Measurements from ENCODE around the gene ZP2.
"Not testable (repeated sequence)": the region's sequence is repeated elsewhere in the genome, so short reads cannot be mapped to it uniquely, and the experiment has no call there.

ZP2 gene

DNA sequence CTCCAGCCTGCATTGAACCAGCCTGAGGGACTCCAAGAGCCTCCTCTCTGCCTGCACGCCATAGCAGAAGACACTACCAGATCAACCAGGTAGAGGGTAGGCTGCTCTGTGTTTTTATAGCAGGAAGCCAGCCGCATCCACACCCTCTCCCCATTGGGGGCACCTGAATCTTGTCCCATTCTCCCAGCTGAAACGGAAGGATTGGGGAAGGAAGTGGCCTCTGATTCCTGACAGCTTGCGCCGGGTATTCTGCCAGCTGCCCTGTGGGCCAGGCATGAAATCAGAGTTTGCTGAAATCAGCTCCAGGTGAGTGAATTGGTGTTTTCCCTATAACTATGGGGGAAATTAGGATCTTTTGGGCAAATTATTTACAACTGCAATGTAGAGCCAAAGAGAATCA, at the start of gene ZP2:
Gene ZP2, minus strand, starts transcription at position 89 of the 400 bp plus-strand sequence. Its CDS starts 27 bp downstream, at position 62.
- DNase-seq, result no peak

GRCh38 chr16:21257284-21257683, 45.9 kb upstream of the ZP2 start:
- DNase-seq, result no peak

DNA sequence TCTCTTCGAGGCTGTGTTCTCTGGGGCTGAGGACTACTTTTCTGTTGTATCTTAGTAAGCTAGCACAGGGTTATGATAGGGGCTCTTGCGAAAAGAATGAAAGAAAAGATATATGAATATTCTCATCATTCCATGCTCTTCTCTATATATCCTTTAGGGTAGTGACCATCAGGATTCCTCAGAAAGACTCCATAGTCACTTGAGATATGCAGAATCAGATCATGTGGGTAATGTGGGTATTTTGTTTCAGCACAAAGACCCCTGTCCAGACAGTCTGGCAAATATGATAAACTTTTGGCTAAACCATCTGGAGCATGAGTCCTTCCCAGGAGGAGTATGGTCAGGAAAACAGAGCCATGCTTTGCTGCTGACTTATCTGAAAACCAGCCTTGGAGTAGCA, 45.3 kb upstream of the ZP2 start:
- no peak for DNase-seq

- DNase-seq, result no peak
Measured at GRCh38 chr16:21253470-21253869, 42.1 kb upstream of the ZP2 start.

DNA sequence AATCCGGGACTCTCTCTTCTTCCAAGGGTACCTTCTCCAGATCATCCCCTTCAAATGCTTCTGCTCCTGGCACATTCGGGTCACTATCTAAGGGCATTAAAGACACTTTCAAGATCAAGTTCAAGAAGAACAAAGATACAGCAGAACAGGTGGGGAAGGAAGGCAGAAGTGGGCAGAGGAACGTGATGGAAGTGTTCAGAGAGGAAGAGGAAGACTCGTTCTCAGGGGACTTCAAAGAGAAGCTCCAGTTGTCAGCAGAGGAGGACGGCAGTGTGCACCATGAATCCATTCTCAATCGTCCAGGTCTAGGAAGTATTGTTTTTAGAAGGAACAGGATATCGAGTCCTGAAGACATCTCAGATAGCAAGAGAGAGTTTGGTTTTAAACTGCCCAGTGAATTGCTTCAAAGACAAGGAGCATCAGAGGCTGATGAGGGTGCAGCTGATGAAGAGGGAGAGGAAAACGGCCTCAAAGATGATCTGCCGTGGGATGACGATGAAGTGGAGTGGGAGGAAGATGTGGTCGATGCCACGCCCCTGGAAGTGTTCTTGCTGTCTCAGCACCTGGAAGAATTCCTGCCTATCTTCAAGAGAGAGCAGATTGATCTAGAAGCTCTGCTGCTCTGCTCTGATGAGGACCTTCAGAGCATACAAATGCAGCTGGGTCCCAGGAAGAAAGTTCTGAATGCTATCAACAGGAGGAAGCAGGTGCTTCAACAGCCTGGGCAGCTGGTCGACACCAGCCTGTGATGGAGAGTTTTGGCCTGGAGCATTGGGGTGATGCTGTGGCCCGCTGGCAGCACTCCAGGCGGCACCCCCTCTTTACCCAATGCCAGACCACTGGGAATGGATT, 38.9 kb upstream of the ZP2 start:
- no peak for DNase-seq

DNA sequence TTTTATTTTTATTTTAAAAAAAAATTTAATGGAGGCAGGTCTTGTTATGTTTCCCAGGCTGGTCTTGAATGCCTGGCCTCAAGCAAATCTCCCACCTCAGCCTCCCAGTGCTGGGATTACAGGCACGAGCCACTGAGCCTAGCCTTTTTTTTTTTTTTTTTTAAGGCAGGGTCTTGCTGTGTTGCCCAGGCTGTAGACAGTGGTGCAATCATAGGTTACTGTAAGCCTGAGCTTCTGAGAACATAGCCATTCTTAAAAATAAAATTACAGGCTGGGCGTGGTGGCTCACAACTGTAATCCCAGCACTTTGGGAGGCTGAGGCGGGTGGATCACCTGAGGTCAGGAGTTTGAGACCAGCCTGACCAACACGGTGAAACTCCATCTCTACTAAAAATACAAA, 36.8 kb upstream of the ZP2 start:
- not testable (repeated sequence) for DNase-seq

- DNase-seq, result no peak
Measured at GRCh38 chr16:21244518-21245215, 33.3 kb upstream of the ZP2 start.

DNA sequence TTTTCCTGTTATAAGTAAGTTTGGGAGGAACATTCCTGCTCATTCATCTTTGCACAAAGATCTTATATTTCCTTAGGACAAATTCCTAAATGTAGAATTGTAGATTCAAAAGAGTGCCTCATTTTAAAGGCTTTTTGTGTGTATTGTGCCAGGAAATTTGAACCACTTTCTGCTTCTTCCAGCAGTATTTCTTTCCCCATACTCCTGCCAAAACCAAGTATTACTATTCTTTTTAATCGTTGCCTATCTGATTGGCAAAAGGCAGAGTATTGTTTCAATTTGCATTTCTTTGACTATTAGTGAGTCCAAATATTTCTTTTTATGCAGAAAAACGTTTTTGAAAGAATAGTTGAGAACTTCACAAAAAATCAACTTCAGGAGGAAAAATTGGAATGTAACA, 31.4 kb upstream of the ZP2 start:
- DNase-seq, result no peak

GRCh38 chr16:21239646-21240045, 28.3 kb upstream of the ZP2 start:
- DNase-seq, result no peak

DNA sequence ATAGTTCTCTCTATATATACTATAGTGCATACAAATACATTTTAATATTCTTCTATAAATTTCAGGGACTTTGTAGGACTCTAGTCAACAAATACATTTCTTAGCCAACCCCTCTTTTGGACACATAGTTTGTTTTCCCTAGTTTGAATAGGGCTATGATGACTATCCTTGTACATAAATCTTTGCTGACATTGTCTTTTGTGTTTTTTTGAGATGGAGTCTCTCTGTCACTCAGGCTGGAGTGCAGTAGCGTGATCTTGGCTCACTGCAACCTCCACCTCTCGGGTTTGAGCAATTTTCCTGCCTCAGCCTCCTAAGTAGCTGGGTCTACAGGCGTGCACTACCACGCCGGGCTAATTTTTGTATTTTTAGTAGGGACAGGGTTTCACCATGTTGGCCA, 25.5 kb upstream of the ZP2 start:
- no peak for DNase-seq

GRCh38 chr16:21235199-21235585, 23.8 kb upstream of the ZP2 start:
- DNase-seq, result no peak

- DNase-seq, result no peak
Measured at GRCh38 chr16:21233521-21234150, 22.3 kb upstream of the ZP2 start, which contains the start of gene ANKS4B. Gene ANKS4B, plus strand, starts transcription at chr16:21233699. Its CDS starts 39 bp downstream, at chr16:21233738.

GRCh38 chr16:21233045-21233520, 21.7 kb upstream of the ZP2 start:
- DNase-seq, result no peak

- no peak for DNase-seq
Measured at GRCh38 chr16:21228361-21228872, 17.0 kb upstream of the ZP2 start.

DNA sequence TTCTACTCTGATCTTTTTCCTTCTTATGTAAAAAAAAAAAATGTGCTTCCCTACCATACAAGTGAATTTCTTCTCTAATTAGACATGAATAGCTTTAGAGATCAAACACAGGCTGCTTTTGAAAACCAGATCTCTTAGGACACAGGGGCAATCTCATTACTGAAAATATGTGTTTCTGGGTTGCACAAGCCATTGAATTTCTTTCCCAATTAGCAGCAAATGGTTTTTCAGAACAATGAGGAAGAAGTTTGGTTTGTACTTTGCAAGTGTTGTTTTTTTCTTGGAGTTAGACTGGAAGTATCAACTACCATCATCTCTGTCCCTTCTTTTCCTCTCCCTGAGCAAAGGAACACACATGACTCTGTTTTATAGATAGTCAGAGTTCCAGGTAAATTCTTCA, 16.5 kb upstream of the ZP2 start:
- DNase-seq, result no peak

DNA sequence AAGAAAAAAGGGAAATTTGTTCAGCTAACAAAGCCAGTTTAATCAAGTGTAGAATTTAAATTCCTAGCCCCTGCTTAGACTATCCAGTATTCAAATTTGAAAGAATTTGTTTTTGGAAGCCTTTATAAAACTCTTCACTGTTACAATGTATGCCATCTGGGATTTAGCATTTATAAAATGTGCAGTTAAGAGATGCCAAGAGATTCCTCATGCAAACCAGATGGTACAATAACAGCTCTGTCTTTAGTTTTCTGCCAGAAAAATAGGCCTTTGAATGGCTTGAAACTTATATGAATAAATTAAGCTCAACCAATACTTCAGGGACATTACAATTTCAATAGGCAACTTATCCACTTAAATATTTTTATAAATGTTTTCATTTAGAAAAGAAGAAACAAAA, 15.4 kb upstream of the ZP2 start:
- DNase-seq, result no peak

GRCh38 chr16:21224800-21225199, 13.4 kb upstream of the ZP2 start:
- no peak for DNase-seq

DNA sequence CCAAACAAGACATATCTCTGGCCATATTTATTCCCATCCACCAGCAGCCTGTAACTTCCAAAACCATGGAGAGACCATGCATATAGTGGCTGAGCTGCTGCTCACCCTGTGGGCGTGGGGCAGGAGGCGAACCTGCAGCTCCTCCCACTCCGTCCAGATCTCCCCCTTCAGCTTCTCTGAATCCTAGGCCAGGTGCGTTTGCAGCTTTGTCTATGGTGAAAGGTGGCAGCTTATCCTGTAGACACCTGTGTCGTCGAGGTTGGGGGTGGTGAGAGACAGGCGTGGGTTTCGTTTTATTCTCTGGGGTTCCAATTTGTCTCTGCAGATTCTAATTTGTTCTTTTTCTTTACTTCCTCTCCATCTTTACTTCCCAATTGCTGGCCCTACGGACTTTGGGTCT, 12.4 kb upstream of the ZP2 start:
- DNase-seq, result no peak

DNA sequence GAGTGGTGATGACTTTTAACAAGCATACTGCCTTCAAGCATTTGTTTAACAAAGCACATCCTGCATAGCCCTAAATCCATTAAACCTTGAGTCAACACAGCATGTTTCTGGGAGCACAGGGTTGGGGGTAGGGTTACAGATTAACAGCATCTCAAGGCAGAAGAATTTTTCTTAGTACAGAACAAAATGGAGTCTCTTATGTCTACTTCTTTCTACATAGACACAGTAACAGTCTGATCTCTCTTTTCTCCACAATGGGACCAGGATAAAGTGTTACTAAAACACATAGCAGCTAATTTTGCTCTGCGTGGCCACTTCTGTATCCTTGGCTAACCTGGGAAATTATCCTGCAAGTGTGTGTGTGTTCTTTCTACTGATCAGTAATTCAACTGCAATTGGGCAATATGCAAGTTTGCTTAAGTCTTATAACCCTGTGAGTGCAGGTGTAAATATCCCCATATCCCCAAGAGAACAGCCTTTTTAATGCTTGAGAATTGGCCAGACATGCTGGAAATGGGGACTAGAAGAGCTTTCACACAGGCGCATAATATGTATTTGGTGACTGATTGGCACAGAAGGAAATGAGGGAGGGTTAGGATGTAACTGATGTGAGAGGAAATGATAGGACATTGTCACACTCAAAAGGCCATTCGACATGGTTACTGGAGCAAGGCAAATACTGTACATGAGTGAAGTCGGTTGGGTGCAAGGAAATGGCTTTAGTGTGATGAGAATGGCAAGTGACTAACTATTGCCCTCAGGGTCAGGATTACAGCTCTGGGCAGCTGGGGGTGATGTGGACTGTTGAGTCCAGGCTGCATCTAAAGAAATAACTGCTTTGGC, 11.3 kb upstream of the ZP2 start:
- DNase-seq, result no peak

GRCh38 chr16:21219551-21219950, 8.2 kb upstream of the ZP2 start:
- DNase-seq, result no peak

GRCh38 chr16:21218153-21218552, 6.8 kb upstream of the ZP2 start:
- no peak for DNase-seq

GRCh38 chr16:21217121-21217520, 5.7 kb upstream of the ZP2 start:
- no peak for DNase-seq

- DNase-seq, result no peak
Measured at GRCh38 chr16:21214086-21214485, 2.7 kb upstream of the ZP2 start.

All from cortex of kidney (tissue), 1 donor.